Activated CD4-positive, CD25-positive, alpha-beta regulatory T cell treated with anti-CD3 and anti-CD28 coated beads, Interleukin-2, amount 50 U/mL, for 16 hours (primary cell): ENCODE measurements around the gene BSG.
"Not testable (repeated sequence)": the region's sequence is repeated elsewhere in the genome, so short reads cannot be mapped to it uniquely, and the experiment has no call there.

ENCODE experiments used
- DNase-seq: peaks from one replicate; pipeline ENCODE4 v3.0.0-alpha.2; 2020; ENCODE audit warnings: low read depth, low spot score

BSG gene

DNA sequence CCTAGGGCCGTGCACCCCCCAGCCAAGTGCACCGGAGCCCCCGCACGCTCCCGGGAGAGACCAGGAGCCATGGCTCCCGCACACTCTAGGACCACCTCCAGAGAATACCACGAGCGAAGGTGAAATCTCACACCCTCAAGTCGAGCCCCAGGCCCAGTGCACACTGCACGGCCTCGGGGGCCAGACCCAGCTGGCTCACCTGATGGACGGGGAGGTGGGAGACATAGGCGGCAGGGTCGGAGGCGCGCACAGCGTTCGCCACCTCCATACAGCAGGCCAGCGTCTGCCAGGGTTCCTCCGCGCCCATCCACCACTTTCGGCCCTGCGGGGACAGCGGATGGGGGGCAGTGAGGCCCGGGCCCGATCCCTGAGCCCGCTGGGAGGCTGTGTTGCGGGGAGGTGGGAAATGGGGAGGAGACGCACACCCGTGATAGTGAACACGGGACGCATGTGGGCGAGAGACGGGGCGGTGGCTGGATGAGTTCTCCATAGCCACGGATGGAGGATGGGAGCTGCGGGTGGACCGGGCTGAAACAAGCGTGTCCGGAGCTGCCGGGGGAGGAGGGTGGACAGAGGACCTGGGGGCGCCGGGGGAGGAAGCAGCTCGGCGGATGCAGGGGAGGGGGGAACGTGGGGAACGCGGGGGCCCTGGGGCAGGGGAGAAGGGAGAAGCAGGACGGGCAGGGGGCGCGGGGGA, 47.9 kb downstream of the BSG start:
- DNase-seq: no peak

DNA sequence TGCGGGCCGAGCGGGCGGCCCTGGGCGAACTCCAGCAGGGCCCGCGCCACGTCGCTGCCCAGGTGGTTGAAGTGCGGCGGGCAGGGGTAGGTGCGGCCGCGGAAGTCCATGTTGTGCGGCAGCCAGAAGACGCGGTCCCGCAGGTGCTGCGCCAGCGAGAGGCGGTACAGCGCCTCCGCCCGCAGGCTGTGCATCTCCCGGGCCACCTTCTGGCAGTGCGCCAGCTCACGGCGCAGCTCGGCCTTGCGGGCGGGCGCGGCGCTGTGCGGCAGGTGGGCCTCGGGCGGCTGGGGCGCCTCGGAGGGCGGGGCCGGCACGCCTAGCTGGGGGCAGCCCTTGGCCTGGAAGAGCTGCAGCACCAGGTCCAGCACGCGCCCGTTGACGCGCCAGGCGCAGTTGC, 48.8 kb downstream of the BSG start:
- not testable (repeated sequence) for DNase-seq

DNA sequence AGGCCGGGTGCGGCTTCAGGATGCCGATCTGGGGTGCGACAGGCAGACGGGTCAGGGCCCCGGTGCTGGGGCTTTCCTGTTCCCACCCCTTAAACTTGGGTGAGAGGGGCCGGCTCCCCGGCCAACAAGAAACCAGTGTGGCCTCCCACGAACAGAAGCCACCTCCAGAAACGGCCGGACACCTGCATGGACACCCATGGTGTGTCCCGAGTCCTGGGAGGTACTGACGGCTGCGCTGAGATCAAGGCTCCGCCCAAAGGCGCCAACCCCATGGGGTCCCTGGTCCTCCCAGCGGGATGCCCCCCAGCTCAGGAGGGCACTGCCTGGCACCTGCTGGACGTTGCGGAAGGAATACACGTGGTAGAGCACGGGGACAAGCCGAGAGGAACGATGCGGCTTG, 49.4 kb downstream of the BSG start:
- DNase-seq: no peak

DNA sequence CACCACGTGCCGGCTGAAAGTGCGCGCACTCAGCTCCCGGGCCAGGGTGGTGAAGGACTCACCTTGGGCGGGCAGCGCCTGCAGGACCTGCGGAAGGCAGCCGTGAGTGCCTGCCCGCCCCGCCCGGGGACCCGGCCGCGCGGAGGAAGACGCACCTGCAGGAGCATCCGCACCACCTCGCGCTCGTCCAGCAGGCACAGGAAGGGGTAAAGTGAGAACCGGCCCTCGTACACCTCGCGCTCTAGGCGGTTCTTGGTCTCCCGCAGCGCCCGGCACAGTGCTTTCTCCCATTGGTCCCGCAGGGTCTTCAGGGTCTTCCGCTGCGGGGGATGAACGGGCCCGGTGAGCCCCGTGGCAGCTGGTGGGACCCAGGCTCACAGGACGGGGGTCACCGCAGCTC, 50.3 kb downstream of the BSG start:
- DNase-seq: no peak

DNA sequence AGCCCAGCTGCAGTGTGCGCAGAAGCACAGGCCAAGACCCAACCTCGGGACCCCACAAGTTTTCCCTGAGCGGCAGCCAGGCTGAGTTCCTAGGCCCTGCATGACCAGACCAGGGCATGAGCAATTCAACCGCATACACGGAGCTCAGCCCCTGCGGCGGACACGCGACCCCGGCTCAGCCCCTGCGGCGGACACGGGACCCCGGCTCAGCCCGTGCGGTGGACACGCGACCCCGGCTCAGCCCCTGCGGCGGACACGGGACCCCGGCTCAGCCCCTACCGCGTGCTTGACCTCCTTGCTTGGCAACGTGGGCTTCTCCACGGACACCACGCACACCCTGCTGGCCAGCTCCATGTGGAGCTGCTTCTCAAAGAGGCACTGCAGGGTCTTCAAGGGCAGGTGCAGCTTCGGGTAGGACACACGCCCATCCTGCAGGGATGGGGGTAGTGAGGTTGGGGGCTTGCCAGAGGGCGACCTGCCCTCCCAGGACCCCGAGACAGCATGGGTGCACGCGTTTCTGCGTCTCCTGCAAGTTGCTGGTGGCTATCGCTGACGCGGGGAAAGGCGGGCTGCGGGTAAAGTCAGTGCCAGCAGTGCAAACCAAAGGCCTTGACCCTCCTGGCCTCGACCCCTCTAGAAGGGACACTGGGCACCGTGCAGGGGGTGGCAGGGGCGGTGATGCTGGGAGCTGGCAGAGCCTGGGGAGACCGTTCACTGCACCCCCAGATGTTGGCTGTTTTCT, 51.0 kb downstream of the BSG start:
- DNase-seq: no peak

DNA sequence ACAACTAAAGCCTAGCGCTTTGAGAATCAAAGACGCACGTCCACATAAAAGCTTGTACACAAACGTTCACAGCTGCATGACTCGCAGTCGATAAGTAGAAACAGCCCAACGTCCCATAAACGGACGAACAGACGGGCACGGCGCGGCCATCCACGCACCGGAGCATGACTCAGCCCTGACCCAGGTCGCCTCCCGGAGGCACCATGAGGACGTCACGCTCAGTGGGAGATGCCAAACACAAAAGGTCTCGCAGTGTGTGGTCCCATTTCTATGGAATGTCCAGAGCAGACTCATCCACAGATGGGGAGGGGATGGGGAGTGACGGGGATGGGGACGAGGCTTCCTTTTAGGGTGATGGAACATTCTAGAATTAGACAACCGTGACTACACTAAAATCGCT, 51.6 kb downstream of the BSG start:
- no peak for DNase-seq

DNA sequence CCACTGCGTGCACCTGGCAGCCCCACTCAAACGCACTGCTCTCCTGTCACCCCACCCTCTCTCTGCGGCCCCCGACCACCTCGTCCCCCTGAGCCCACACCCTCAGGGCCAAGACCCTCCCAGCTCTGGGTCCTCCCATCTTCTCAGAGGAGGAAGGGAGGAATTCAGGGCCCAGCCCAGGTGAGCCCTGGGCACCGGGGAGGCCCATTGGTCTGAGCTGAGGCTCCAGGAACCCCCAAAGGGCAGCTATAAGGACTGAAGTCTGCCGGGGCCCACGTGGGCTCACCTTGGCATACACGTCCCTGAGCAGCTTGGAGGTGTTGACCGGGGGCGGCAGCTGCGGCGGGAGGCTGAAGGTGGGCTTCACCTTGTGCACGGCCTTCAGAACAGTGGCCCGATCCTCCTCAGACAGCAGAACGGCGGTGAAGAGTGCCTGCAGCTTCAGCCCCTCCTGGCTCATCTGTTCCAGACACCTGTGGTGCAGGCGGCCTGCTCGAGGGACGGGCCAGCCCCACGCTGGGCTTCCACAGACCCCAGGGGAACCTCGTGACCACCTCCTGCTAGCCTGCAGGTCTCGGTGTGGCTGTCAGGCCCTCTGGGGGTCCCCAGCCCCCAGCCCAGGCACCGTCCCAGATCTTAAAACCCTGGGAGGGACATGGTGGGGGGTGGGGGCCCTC, 52.2 kb downstream of the BSG start:
- no peak for DNase-seq

DNA sequence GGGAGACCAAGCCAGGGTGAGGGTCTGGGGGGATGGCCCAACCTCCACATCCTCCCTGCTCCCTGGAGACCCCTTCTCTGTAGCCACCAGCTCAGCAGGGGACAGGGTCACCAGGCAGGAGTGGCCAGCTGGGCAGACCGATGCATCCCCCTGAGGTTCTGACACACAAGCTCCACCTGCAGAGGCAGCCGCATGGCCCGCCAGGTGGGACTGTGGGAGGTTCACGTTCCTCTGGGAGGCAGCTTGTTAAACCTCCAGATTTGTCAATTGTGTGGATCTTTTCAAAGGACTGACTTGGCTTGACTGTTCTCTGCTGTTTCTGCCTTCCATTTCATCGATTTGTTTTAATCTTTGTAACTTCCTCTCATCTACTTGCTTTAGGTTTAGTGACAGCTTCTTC, 52.9 kb downstream of the BSG start:
- no peak for DNase-seq

DNA sequence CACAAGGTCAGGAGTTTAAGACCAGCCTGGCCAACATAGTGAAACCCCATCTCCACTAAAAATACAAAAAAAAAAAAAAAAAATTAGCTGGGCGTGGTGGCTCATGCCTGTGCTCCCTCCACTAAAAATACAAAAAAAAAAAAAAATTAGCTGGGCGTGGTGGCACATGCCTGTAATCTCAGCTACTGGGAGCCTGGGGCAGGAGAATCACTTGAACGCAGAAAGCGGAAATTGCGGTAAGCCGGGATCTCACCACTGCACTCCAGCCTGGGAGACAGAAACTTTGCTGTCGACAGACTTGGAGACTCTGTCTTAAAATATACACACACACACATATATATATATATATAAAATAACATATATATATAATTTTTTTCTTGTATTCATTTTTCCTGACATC, 54.2 kb downstream of the BSG start:
- DNase-seq: not testable (repeated sequence)

DNA sequence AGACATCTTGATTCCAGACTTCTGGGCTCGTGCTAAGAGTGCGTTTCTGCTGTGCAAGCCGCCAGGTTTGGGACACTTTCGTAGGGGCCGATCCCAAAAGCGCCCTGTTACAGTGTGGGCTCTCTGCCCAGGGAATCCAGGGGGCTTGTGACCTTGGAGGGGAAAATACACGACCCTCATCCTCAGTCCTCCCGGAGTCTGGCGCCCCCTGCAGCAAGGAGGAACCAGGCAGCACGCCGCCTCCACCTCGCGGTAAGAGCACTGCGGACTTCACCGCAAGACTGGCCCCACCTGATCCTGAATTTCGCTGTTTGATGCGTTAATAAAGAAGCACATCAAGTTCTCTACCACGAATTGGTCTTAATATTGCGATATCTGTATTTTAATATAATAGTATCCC, 55.8 kb downstream of the BSG start:
- no peak for DNase-seq

DNA sequence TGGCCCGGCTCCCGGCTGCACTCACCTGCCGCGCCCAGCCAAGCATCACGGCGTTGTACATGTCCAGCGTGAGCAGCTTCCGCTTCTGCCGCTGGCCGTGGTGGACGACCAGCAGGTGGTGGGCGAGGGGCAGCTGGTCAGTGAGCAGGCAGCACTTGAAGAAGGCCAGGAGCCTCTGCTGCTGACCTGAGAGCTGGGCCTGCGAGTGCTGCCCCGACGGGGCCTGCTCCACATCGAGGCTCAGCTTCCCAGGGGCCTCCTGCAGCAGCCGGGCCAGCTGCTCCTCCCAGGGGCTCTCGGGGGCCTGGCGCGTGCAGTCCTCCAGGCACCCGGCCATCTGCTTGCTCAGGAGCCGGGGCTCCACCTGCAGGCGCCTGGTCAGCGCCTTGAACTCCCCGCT, 57.1 kb downstream of the BSG start:
- not testable (repeated sequence) for DNase-seq

DNA sequence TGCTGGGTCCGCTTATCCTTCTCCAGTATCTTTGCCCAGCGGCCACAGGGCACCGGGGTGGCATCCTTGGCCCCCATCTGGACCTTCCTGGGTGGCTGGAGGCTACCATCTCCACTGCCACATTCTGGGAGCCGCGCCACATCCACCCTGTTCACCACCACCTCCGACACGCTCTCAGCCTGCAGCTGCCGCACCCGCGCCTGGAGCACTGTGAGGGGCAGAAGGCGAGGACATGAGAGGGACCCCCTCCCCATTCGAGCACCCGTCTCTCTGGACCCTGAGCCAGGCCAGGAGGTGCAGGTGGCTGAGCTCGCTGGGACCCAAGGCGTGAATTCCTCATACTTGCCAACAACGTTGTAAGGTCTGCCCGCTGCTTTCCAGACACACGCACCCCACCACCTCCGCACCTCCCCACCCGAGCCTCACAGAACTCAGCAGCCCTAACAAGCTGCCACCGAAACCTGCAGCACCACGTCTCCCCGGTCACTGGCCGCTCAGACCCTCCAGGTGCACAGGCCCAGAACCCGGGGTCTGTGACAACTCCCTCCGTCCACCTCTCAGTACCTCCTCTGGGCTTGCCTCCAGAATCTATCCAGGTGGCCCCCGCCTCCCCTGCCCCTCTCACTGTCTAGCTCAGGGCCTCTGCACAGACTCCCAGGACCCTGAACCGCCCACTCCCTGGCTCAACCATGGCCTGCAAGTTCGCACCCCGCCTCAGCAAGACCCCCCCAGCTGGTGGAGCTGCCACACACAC, 57.7 kb downstream of the BSG start:
- no peak for DNase-seq

DNA sequence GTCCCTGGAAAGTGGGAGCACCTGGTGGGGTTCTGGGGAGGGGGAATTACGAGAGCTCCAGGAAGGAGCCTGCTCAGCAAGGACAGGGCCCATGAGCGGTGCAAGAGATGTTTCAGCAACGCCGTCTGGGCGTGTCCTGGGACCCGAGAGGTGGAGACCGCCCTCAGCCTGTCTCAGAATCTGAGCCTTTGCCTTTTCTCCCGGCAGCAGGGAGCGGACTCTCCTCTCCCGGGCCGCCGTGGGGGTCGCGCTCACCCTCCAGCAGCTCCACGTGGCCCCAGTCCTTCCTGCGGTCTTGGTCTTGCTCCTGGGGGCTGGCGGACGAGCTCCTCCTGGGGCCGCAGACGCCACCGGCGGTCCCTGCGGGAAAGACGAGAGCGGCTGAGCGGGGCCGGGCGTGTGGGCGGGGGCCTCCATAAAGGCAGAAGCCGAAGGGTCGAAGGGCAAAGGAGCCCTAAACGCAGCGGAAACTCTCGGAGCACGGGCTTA, 60.2 kb downstream of the BSG start:
- no peak for DNase-seq
